Measurements from ENCODE around the gene TKTL1.

The TKTL1 gene

DNA sequence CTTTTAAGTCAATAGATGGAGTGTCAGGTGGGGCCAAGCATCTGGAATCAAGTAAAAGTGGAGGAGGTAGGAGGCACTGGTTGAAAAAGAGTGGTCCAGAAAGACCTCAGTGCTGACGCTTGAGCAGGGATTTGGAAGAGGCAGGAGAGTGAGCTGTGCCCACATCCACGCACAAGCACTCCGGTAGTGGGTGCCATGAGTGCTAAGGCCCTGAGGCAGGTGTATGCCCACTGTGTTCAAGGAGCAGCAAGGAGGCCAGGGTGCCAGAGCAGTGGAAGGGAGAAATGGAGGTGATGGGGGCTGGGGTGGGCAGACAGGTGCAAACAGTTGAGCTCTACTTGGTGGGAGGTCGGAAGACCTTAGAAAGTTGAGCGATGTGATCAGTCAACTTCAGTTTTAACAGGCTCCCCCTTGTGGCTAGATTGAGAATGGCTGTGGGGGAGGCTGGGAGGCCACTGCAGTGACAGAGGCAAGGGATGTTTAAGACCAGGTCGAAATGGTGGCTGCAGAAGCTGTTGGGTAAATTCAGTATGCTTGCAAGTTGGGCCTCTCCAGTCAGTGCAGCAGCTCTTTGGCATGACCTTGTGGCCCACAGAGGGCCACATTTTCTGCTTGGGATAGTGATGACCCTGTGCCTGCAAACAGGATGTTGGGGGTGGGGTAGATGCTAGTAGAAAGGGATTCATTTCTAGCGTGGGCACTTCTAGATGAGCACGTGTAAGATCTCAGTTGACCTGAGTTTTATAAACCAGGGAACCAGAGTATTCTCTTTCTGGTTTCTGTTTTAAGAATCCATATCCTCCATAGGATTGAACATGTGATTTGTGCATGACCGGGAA is 12.7 kb downstream of the TKTL1 start:
- DNase-seq (ENCODE audit: low read depth in 2 of 2, low spot score in 1 of 2): peak; percentile 56 to 67

DNA sequence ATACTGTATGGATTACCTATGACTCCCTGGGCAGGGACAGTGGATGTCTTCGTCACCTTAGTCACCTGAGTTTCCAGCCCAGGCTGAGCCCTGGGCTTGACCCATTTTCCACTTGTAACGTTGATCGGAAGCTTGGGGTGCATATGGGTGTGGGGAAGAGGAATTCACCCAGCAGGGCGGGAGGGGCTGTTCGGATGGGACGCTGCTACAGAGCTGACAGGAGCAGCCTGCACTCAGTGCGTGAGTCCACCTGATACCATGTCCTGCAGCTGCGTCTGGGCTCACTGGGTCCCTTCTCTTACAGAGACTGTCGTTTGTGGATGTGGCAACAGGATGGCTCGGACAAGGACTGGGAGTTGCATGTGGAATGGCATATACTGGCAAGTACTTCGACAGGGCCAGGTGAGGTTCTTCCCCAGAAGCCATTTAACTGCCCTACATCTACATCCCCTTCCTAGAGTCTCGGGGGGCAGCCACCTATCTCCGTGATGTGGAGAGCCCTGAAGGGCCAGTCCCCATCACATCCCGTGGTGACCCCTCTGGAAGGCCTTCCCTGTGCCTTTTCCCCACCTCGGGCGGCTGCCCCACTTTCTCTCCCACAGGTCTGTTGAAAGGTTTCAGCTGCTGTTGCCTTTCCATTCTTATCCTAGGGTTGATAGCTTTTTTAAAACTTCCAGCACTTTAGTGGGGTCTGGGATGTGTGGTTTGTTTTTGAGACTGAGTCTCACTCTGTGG is 13.6 kb downstream of the TKTL1 start:
- DNase-seq (ENCODE audit: low read depth in 2 of 2, low spot score in 1 of 2): no peak

DNA sequence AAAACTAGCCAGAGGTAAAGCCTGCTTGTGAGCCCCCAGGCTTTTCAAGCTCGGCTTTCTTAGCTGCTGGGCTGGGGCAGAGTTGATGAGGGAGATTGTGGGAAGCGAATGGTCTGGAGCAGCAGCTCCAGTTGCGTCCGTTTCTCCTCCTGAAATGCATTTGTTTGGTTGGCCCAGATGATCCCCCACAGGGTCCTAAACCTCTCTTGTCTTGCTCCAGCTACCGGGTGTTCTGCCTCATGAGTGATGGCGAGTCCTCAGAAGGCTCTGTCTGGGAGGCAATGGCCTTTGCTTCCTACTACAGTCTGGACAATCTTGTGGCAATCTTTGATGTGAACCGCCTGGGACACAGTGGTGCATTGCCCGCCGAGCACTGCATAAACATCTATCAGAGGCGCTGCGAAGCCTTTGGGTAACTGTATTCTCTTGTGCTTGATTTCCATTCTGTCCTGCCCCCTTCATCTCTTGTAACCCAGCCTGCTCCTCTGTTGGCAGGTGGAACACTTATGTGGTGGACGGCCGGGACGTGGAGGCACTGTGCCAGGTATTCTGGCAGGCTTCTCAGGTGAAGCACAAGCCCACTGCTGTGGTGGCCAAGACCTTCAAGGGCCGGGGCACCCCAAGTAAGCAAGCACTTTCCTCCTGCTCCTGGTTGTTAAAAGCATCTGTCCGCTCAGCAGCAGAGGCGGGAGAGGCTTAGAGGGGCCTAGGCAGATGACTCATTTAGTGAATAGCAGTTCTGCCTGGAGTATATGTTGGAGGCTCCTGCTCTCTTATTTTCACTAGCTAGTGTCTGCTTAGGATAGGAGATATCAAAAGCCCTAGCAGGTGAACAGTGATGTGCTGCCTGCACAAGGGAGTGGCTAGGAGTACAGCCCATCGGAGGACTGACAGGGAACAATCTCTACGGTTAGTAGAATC is 15.3 kb downstream of the TKTL1 start:
- DNase-seq (ENCODE audit: low read depth in 2 of 2, low spot score in 1 of 2): no peak

DNA sequence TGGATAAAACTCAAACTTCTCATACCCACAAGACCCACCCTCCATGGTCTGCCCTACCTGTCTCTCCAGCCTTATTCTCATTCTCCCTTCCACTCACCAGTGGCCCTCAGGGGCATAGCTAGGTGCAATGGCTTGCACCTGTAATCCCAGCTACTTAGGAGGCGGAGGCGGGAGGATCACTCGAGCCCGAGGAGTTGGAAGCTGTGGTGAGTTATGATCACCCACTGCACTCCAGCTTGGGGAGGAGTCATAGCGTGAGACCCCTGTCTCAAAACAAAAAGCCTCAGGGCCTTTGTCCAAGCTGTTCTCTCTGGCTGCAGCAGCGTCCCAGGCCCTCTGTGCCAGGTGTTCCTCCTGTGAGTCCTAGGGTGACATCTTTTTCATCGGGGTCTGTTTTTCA is 16.5 kb downstream of the TKTL1 start:
- DNase-seq (ENCODE audit: low read depth in 2 of 2, low spot score in 1 of 2): no peak

DNA sequence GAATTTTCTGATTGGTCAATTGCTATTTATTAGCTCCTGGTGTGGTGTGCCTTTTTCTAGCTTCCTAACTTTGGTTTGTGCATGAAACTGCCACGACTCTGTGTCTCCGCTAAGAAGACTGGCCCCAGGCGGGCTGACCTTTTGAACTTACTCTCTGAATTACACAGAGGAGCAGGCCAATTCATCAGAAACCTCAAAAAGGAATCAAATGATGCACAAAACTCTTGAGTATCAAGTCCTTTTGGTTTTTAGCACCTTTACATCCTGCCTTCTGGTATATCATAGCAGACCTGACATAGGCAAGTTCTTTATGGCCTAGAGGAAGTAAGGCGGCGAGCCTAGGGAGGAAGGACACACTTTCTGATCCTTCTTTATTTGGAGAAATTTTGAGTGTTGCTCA is 17.6 kb downstream of the TKTL1 start:
- no peak for DNase-seq (ENCODE audit: low read depth in 2 of 2, low spot score in 1 of 2)

DNA sequence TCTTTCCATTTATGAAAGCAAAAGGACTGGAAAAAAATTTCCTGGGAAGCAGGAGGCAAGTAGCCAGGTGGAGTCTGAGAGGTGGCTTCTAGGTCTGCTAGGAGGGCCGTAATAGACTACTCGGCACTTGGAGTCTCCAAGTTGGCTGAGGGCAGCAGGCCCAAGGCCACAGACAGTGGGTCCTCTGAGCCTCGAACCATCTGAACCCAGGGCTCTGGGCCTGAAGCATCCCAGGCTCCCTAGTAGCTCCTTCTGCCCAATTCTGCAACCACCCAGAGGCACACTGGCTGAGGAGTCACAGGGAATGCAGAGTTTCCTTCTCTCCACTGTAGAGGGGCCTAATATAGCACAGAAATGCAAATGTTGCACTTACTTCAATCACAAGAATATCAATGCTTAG is 19.8 kb downstream of the TKTL1 start:
- DNase-seq (ENCODE audit: low read depth in 2 of 2, low spot score in 1 of 2): no peak

DNA sequence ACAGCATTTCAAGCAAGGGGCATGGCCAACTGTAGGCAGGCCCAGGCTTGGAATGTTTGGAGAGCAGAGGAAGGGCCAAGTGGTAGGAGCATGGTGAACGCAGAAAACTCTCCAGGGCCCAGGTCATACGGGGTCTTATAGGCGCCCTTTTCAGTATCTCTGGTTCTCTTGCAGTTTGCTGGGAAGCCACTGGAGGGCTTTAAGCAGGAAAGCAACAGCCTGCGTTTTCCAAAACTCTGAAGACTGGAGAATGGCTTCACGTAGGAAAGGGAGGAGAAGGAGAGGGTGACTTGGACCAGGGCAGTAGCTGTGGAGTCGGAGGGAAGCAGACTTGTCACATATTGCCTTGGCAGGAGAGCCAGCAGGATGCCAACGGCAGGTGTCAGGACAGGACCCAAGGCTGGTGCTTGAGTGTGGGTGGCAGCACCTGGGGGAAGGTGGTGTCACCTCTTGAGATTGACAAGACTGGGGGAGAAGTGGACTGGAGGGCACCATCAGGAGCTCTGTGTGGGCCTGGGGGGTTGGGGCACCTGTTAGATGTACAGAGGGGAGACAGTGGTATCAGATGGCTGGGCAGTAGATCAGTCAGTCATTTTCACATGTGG is 21.9 kb downstream of the TKTL1 start:
- no peak for DNase-seq (ENCODE audit: low read depth in 2 of 2, low spot score in 1 of 2)

DNA sequence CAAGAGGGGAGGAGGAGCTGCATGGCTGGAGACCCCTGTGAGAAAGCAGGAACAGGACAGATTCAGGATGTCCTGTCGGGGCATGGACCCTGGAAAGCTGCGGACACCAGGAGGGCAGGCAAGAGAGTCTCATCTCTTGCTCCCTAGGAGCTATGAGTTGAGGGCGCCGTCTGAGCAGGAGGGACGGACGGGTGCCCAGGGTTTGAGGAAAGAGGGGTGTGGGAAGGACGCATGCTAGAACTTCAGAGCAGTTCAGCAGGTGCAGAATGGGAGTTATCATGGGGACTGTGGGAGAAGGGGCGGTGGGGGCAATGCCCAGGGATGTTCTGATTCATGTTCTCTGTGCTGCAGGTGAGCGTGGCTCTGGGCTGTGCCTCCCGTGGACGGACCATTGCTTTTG is 24.8 kb downstream of the TKTL1 start:
- no peak for DNase-seq (ENCODE audit: low read depth in 2 of 2, low spot score in 1 of 2)

DNA sequence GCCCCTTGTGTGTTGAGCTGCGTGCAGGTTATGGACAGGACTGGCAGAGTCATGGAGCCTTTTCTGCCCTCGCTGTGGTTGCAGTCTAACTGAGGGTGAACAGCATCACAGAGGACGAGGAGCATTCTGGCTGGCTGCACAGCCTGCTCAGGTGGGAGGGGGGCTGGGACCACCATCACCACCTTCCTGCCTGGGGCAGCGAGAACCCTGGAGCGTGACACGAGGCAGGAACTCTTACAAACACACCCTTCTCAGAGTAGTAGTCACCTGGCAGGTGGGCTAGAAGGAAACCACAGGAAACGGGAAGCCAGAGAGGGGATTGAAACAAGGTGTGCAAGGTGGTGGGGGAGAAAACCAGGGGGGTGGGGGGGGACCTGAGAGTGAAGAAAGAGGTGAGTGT is 25.6 kb downstream of the TKTL1 start:
- DNase-seq (ENCODE audit: low read depth in 2 of 2, low spot score in 1 of 2): no peak

DNA sequence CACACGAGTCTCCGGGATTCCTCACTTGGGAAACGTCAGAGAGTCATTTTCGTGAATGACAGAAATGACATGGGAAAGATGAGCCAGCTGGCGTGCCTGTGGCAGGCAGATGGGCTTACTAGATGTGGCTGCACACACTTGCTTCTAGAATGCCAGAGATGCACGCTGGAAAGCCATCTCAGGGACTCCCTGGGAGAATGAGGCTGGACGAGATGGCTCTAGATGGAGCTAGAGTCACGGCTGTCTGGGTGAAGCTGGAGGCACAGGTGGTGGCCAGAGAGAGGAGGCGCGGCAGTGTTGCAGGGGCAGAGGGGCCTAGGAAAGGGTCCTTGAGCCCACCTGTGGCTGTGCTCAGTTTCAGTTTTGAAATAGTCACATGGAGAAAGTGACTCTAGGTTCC is 26.0 kb downstream of the TKTL1 start:
- no peak for DNase-seq (ENCODE audit: low read depth in 2 of 2, low spot score in 1 of 2)

DNA sequence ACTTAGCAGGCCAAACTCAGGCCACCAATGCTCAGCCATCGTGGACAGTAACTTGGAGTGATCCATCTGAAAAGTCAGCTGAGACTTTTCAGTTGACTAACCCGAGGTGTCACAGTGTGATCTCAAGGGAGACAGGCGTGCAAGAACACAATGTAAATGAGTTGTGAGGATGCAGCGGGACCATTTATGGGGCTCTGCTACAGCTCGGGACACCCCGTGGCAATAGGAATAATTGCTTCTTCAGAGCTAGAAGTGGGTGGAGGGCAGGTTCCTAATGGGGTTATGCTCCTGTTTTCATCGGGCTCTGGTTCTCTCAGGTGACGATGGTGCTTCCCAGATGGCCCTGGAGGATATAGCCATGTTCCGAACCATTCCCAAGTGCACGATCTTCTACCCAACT is 27.3 kb downstream of the TKTL1 start:
- no peak for DNase-seq (ENCODE audit: low read depth in 2 of 2, low spot score in 1 of 2)

DNA sequence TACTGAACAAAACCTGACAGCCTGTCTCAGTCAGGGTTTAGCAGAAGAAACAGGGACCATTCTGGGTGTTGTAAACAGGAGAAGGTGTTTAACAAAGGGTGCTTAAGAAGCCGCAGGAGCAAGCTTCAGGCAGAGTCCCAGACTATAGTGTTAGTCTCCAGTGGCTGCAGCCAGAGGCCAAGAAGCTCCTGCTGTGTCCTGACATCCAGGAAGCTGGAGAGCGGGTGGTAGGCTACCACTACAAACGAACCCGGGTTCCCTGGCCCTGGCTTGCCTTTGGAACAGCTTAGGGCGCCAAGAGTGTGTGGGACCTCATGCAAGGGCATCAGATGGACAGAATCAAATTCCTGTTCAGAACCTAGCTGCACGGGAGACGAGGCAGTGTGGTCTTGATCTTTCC is 27.9 kb downstream of the TKTL1 start:
- no peak for DNase-seq (ENCODE audit: low read depth in 2 of 2, low spot score in 1 of 2)

DNA sequence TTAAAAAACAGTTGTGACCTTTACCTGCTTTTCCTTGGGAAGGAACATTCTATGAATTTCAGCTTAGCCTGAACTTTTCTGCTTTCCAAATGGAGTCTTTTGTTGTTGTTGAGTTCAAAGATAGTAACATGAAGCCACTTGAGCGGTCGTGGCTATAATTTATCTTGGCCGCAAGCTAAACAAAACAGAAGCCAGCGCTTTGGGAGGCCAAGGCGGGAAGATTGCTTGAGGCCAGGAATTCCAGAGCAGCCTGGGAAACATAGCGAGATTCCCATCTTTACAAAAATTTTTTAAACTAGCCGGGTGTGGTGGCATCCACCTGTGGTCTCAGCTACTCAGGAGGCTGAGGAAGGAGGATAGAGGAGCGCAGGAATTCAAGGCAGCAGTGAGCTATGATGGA is 29.9 kb downstream of the TKTL1 start:
- DNase-seq (ENCODE audit: low read depth in 2 of 2, low spot score in 1 of 2): no peak

DNA sequence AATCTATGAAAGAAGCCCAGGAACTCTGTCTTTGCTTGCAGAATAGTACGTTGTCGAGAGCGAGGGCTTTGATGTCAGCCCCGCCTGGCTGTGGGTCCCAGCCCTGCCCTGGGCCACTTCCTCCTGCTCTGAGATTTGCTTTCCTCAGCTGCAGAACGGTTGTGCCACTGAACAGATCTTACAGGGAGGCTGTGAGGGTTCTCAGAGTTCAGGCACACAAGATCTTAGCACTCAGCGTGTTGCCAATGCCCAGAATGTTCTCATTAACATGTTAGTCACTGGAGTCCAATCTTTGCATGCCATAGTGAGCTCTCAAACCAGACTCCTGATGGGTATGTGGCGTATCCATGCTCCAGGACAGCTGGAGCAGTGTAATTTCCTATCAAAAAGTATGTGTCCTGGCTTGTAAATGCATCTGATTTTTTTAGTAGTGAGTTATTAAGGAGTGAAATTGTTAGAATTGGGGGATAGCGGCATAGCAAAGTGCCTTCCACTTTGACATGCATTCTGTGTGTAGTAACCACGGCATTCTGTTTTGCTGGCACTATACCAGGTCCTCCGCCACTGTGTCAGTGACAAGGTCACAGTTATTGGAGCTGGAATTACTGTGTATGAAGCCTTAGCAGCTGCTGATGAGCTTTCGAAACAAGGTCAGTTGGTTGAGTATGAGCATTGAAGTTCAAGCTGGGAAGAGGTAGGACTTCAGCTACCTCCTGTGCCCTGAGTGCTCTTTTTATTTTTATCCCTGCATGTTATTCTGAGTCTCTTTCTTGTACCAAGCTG is 31.6 kb downstream of the TKTL1 start:
- no peak for DNase-seq (ENCODE audit: low read depth in 2 of 2, low spot score in 1 of 2)

DNA sequence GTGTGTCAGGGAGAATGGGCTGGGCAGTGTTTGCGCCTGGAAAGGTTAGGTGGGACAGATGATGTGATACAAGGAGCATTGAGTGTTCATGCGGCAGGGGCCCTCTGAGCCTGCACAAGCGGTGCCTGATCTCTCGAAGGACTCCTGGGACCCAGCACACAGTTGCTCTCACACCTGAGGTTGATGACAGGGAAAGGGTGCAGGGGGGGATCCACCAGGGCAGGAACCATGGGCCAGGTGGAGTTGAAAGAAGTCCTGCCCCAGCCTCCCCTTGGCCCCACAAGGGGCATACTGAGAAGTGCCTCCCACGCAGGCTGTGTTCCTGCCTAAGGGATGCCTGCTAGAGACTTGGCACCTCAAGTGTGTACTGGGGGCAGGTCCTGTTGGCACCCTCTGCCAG is 33.1 kb downstream of the TKTL1 start:
- no peak for DNase-seq (ENCODE audit: low read depth in 2 of 2, low spot score in 1 of 2)

DNA sequence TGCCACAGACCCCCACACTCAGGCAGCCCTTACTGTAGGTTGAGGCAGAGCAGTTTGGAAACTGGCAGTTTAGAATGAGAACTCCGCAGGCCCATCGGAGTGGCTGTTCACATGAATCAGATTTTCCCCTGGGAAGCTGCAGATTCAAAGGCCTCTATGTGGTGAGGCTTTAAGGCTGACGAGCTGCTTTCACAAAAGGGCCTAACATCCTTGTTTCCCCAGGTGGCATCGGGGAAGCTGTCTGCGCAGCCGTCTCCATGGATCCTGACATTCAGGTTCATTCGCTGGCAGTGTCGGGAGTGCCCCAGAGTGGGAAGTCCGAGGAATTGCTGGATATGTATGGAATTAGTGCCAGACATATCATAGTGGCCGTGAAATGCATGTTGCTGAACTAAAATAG is 33.7 kb downstream of the TKTL1 start:
- no peak for DNase-seq (ENCODE audit: low read depth in 2 of 2, low spot score in 1 of 2)

DNA sequence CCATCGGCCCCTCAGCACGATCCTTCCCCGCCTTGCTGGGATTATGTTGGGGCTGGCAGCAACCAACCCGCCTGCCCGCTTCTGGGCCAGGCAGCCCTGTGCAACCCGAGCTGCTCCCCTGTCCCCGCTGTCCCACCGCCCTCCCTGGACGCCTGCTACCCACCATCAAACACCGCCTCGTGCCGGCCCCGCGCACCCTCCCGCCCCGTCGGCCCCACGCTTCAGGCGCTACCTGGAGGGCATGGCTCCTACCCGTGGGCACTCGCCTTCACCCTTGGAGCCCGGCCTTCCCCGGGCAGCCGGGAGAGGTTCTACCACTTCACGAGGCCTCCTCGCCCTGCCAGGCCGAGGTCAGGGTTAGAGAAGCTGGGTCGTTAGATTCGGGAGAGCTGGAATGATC is 37.0 kb downstream of the TKTL1 start:
- DNase-seq (ENCODE audit: low read depth in 2 of 2, low spot score in 1 of 2): no peak

DNA sequence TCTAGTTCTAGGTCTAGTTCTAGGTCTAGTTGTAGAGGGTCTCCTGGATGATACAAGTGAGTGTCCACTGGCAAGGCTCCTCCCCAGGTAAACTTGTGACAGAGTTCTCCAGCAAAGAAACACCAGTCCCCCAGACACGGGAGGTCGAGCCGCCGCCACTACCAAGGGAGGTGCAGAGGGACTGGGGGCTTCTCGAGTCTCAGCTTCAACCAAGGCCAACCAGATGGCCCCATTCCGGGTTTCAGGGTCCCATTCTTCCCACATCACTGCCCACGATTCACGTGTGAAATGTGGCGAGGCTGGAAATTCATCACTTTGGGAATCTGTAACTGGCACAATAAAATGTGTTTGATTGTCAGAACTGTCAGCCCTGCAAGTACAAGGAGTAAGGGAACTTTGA is 37.5 kb downstream of the TKTL1 start:
- no peak for DNase-seq (ENCODE audit: low read depth in 2 of 2, low spot score in 1 of 2)

DNA sequence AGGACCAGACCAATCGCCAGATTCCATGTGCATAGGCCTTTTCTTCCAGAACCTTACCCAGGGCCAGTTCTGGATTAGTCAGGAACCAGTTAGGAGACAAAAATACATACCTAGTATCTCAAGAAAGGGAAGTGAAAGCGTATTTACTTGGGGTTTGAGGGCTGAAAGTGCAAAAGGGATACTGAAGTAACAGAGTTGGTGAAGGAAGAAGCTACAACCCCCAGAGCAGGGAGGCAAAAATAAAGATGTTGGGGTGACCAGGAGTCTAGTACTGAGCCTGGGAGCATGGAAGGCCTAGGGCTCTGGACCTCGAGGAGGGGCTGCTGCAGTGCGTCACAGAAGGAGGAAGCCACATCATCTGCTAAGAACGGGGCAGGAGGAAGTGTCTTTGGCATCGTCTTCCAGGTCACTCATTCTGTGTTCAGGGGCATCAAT is 38.3 kb downstream of the TKTL1 start:
- no peak for DNase-seq (ENCODE audit: low read depth in 2 of 2, low spot score in 1 of 2)

DNA sequence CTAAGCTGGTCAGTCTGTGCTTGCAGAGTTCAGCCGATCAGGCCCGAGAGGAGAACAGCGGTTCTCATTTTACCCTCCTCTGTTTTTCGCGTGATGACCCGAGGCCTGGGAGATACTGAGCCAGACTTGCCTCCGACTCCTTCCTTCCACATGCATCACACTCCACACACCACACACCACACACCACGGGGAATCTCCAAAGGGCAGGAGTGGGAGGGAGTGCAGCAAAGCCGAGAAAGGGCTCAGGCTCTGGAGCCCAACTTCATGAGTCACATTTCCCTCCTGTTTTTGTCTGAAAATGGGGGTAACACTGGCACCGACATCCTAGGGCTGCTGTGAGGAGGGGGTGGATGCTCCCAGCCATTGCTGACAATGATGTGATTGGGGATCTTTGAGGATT is 38.9 kb downstream of the TKTL1 start:
- DNase-seq (ENCODE audit: low read depth in 2 of 2, low spot score in 1 of 2): no peak

All from stimulated activated CD8-positive, alpha-beta memory T cell treated with anti-CD3 and anti-CD28 coated beads, Interleukin-4, amount 100 ng/mL, for 4 hours (primary cell).